ENCODE measurements around the gene GPR55.

Gene GPR55

DNA sequence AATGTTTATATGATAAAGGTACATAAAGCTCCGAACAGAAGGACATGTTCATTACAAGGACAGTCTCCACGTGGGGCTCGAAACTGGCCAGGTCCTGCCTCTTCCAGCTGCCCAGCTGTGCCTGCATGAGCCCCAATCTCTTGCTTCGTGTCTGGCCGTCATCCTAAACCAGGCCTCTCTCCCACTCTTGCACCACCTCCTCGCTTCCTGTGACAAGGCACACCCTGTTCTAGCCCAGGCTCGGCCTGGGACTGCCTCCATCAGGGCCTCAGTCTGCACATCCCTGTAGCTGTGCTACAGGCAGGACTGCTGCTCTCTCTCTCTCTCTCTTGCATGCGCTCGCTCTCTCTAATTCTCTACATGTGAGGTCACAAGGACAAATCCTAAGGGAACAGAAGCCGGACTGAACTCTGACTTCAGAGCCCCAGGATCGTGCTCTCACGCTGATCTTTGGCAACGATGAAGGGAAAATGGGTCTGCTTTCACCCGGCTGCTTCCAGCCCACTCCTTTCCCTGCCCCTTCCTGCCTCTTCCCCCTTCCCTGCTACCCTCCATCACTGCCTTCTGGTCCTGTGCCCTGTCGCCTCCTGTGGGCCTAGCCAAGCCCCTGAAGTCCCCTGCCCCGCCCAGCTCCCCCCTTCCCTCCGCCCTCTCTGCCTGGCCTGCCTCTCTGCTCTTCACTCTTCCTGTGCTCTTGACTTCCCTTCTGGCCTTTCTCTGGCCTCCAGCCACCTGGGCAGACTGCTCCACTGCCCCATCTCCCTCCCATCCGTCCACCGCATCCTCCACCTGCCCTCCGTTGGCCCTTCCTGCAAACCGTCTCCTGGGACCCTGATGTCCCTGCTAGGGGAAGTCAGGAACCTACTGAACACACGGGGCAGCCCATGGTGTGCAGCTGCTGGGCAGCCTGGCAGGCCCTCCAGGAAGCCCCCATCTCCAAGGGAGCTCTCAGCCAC is 7.8 kb upstream of the GPR55 start:
- DNase-seq (ENCODE audit: extremely low spot score), result no peak
- ChIA-PET POLR2A (interaction anchor here (1.7 kb wide), 1 partner anchor 7 kb away, joined by 3 read pairs; no protein-coding TSS in a partner anchor), CTCF (interaction anchor here (1.0 to 27.0 kb wide), 4 partner anchors 7 to 52 kb away, joined by 3 to 305 read pairs (median 274); partner anchors contain the start of gene GPR55)
- TF ChIP-seq, protein P1, sequence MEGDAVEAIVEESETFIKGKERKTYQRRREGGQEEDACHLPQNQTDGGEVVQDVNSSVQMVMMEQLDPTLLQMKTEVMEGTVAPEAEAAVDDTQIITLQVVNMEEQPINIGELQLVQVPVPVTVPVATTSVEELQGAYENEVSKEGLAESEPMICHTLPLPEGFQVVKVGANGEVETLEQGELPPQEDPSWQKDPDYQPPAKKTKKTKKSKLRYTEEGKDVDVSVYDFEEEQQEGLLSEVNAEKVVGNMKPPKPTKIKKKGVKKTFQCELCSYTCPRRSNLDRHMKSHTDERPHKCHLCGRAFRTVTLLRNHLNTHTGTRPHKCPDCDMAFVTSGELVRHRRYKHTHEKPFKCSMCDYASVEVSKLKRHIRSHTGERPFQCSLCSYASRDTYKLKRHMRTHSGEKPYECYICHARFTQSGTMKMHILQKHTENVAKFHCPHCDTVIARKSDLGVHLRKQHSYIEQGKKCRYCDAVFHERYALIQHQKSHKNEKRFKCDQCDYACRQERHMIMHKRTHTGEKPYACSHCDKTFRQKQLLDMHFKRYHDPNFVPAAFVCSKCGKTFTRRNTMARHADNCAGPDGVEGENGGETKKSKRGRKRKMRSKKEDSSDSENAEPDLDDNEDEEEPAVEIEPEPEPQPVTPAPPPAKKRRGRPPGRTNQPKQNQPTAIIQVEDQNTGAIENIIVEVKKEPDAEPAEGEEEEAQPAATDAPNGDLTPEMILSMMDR (IDR thresholded peaks at IDR 0.05; ENCODE audit: control extremely low read depth, extremely low read depth, low read depth, missing control alignments), result no peak

DNA sequence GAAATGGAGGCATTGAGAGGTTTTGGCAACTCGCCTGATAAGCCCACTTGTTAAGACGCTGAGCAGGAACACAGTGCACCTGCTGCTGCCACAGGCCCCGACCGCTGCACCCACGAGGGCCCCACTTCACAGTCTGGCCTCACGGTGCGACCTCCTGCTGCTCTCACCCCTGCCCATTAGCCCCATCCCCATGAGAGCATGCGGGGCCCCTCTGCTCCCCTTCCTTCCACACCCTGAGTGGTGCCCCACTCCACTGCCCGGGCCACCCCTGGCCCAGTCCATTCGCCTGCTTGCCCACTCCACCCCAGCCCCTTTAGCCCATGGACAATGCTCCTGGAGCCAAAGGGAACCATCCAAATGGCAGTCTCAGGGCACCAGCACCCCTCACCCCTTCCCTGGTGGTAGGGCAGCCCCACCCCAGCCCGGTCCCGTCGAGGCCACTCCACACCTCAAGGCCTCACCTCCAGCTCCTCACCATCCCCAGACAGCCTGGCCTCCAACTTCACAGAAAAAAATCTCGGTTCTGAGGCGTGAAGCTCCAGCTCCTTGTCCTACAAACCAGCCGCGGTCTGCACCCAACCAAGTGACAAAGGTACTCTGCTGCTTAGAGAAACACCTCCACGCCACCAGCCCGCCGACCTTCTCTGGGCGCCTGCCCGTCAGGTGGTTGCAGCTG is 6.7 kb upstream of the GPR55 start:
- POLR2A ChIA-PET, result interaction anchor here (1.1 to 1.7 kb wide), 2 partner anchors 9 to 16 kb away, joined by 3 read pairs; no protein-coding TSS in a partner anchor
- no peak for DNase-seq (ENCODE audit: extremely low spot score)
- TF ChIP-seq, protein P1 (IDR thresholded peaks at IDR 0.05; ENCODE audit: control extremely low read depth, extremely low read depth, low read depth, missing control alignments), result no peak
- CTCF ChIA-PET, result interaction anchor here (16.0 to 27.0 kb wide), 3 partner anchors 6 to 53 kb away, joined by 242 to 305 read pairs (median 305); partner anchors contain the start of gene GPR55

DNA sequence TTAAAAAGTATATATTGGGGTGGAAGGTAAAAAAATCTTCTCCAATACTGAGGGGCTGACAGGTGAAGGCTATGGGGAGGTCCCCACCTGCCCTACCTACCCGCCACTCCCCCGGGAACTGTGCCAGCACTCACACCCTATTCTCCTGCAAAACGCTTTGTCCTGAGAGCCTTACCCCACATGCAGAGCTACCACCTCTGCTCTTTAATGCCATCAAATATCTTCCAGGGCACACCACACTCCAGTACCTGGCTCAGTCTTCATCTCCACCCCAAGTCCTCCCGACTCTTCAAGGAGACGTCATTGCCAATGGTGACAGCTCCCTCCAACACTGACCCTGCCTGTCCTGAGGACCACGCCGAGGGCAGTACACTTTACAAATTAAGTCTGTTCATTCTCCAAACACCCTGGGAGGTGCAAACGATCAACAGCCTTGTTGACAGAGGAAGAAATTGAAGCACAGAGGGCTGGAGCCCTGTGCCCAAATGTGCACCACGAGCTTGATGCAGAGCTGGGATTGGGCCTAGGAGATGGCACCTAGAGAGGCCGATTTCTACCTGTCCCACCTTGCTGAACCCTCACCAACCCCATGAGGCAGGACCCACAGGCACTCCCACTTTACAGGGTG is 6.0 kb upstream of the GPR55 start:
- TF ChIP-seq, protein P1 (IDR thresholded peaks at IDR 0.05; ENCODE audit: control extremely low read depth, extremely low read depth, low read depth, missing control alignments), result no peak
- ChIA-PET CTCF (interaction anchor here (16.0 to 27.0 kb wide), 3 partner anchors 5 to 54 kb away, joined by 242 to 305 read pairs (median 305); partner anchors contain the start of gene GPR55), POLR2A (interaction anchor here (1.0 to 1.7 kb wide), 3 partner anchors 9 to 17 kb away, joined by 3 to 4 read pairs (median 3); no protein-coding TSS in a partner anchor)
- DNase-seq (ENCODE audit: extremely low spot score), result no peak

DNA sequence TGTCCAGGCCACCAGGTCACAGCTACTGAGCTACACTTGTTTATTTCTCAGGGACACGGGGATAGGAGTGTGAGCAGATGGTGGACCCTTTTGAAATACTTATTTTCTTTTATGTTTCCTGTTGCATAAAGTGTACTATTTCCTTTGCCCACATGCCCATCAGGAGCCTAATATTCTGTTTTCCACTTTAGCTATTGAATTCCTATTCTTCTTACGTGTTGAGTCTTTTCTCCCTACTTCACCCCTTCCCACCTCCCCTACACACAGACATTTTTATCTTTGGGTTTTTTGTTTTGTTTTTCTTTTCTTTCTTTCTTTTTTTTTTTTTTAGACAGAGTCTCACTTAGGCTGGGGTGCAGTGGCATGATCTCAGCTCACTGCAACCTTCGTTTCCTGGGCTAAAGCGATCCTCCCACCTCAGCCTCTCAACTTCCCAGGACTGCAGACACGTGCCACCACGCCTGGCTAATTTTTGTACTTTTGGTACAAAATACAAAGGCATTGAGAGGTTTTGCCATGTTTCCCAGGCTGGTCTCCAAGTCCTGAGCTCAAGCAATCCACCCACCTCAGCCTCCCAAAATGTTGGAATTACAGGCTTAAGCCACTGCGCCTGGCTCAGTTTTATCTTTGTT is 5.2 kb upstream of the GPR55 start:
- DNase-seq (ENCODE audit: extremely low spot score), result no peak
- POLR2A ChIA-PET, result interaction anchor here (0.6 to 1.1 kb wide), 3 partner anchors 10 to 54 kb away, joined by 3 to 4 read pairs (median 3); no protein-coding TSS in a partner anchor
- TF ChIP-seq, protein P1 (IDR thresholded peaks at IDR 0.05; ENCODE audit: control extremely low read depth, extremely low read depth, low read depth, missing control alignments), result no peak
- CTCF ChIA-PET, result interaction anchor here (1.2 to 18.7 kb wide), 3 partner anchors 15 to 55 kb away, joined by 3 to 305 read pairs (median 242); no protein-coding TSS in a partner anchor

DNA sequence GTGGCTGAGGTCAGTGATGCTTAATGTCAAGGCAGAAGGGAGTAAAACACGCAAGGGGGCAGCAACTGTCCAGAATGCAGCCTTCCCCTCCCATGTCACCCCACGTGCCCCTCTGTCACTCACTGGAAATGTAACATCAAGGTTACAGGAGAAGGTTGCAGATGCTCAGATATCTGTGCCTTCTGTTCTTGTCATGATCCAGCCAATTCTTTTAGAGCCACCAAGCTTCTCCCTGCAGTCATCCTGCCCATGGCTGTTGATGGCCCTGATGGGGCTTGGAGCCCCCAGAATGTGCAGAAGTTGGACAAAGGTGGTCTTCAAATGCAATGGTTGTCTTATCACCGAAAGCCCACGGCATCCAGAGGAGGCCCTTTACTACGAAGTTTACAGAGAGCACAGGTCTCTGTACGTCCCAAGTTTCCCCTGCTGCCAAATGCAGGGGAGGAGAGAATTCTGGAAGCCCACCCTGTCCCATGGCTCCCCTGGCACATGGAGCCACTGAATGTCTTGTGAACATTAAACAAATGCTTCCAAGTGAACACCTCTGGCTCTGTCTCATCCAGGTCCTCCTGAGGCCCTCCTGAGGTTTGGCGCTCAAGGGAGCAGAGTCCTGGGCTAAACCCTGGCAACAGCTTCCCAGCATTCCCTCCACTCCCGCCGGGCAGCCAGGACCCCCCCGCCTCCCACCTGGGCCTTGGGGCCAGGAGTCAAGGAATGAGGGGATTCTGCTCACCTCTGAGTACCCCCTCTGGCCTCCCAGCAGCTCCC is 4.5 kb upstream of the GPR55 start:
- CTCF ChIA-PET, result interaction anchor here (1.0 to 18.7 kb wide), 5 partner anchors 15 to 62 kb away, joined by 3 to 305 read pairs (median 12); no protein-coding TSS in a partner anchor
- DNase-seq (ENCODE audit: extremely low spot score), result no peak
- TF ChIP-seq, protein P1 (IDR thresholded peaks at IDR 0.05; ENCODE audit: control extremely low read depth, extremely low read depth, low read depth, missing control alignments), result no peak
- POLR2A ChIA-PET, result interaction anchor here (0.6 to 1.0 kb wide), 2 partner anchors 10 to 55 kb away, joined by 3 to 4 read pairs; no protein-coding TSS in a partner anchor
